H9 (cell line): ENCODE results near the gene ADCY1. TPM values are rescaled to one million over a fixed set of nuclear protein-coding genes. Genes with fewer than 3 reads are reported as not detected.

ENCODE experiments used
- DNase-seq: peaks from one replicate; pipeline ENCODE4 v3.0.0-alpha.2; 2017
- H2AFZ ChIP-seq: one replicate; pipeline ENCODE4 v1.6.1; 2013; ENCODE audit warnings: mild to moderate bottlenecking, low read length, control low read depth, moderate library complexity
- H2AK5ac ChIP-seq: 2 replicates; pipeline ENCODE4 v1.6.1; 2013; ENCODE audit warnings: low read length, control low read depth, mixed read lengths; ENCODE audit not compliant: insufficient read length
- H2BK120ac ChIP-seq: one replicate; pipeline ENCODE4 v1.6.1; 2013; ENCODE audit warnings: low read depth, mild to moderate bottlenecking, low read length, control low read depth, inconsistent platforms; ENCODE audit not compliant: poor library complexity, severe bottlenecking
- H2BK12ac ChIP-seq: 2 replicates; pipeline ENCODE4 v1.6.1; 2013; ENCODE audit warnings: low read length, control low read depth, mixed read lengths, low read depth; ENCODE audit not compliant: insufficient read length
- H2BK15ac ChIP-seq: 2 replicates; pipeline ENCODE4 v1.6.1; 2013; ENCODE audit warnings: low read depth, low read length, control low read depth
- H2BK20ac ChIP-seq: one replicate; pipeline ENCODE4 v1.6.1; 2013; ENCODE audit warnings: low read depth, mild to moderate bottlenecking, low read length, control low read depth, inconsistent platforms; ENCODE audit not compliant: poor library complexity, severe bottlenecking
- H2BK5ac ChIP-seq: 2 replicates; pipeline ENCODE4 v1.6.1; 2013; ENCODE audit warnings: low read length, control low read depth, mixed read lengths; ENCODE audit not compliant: insufficient read length
- H3K14ac ChIP-seq: 2 replicates; pipeline ENCODE4 v1.6.1; 2013; ENCODE audit warnings: low read length, control low read depth; ENCODE audit not compliant: insufficient read depth
- H3K18ac ChIP-seq: 2 replicates; pipeline ENCODE4 v1.6.1; 2013; ENCODE audit warnings: low read depth, mild to moderate bottlenecking, mixed read lengths, low read length, control low read depth; ENCODE audit not compliant: insufficient read length
- H3K23ac ChIP-seq: 2 replicates; pipeline ENCODE4 v1.6.1; 2013; ENCODE audit warnings: low read length, control low read depth, mixed read lengths, low read depth; ENCODE audit not compliant: insufficient read length
- H3K23me2 ChIP-seq: 2 replicates; pipeline ENCODE4 v1.6.1; 2013; ENCODE audit warnings: low read depth, mild to moderate bottlenecking, mixed read lengths, low read length, control low read depth; ENCODE audit not compliant: insufficient read length, poor library complexity, severe bottlenecking
- H3K27ac ChIP-seq: 2 replicates; pipeline ENCODE4 v1.5.1; 2013; ENCODE audit warnings: low read length, control low read depth, mixed read lengths, low read depth; ENCODE audit not compliant: insufficient read length
- H3K27me3 ChIP-seq: 2 replicates; pipeline ENCODE4 v1.6.1; 2013; ENCODE audit warnings: low read length, control low read depth, inconsistent platforms; ENCODE audit not compliant: insufficient read depth
- H3K4ac ChIP-seq: 2 replicates; pipeline ENCODE4 v1.6.1; 2013; ENCODE audit warnings: low read depth, mild to moderate bottlenecking, control low read depth, inconsistent platforms, low read length, moderate library complexity
- H3K4me1 ChIP-seq: 2 replicates; pipeline ENCODE4 v1.6.1; 2013; ENCODE audit warnings: low read length, control low read depth, inconsistent platforms; ENCODE audit not compliant: insufficient read depth
- H3K4me2 ChIP-seq: 2 replicates; pipeline ENCODE4 v1.6.1; 2013; ENCODE audit warnings: low read length, control low read depth, mixed read lengths; ENCODE audit not compliant: insufficient read length, insufficient read depth
- H3K56ac ChIP-seq: 2 replicates; pipeline ENCODE4 v1.6.1; 2013; ENCODE audit warnings: low read depth, mild to moderate bottlenecking, mixed read lengths, low read length, control low read depth; ENCODE audit not compliant: insufficient read length
- H3K79me1 ChIP-seq: 2 replicates; pipeline ENCODE4 v1.6.1; 2013; ENCODE audit warnings: low read depth, mild to moderate bottlenecking, moderate library complexity, low read length, control low read depth, inconsistent platforms; ENCODE audit not compliant: insufficient read depth, poor library complexity, severe bottlenecking
- H3K79me2 ChIP-seq: 2 replicates; pipeline ENCODE4 v1.6.1; 2013; ENCODE audit warnings: low read length, control low read depth, inconsistent platforms; ENCODE audit not compliant: insufficient read depth
- H3K9ac ChIP-seq: 2 replicates; pipeline ENCODE4 v1.6.1; 2013; ENCODE audit warnings: low read length, control low read depth, mixed read lengths; ENCODE audit not compliant: insufficient read length; ENCODE audit errors: extremely low read depth
- H3K9me3 ChIP-seq: one replicate; pipeline ENCODE4 v1.6.1; 2013; ENCODE audit warnings: low read depth, low read length, inconsistent platforms; ENCODE audit not compliant: control insufficient read depth
- H3T11ph ChIP-seq: one replicate; pipeline ENCODE4 v1.6.1; 2013; ENCODE audit warnings: mild to moderate bottlenecking, low read length, control low read depth, inconsistent platforms
- H4K20me1 ChIP-seq: one replicate; pipeline ENCODE4 v1.6.1; 2013; ENCODE audit not compliant: control insufficient read depth, insufficient read length, insufficient read depth
- H4K5ac ChIP-seq: 2 replicates; pipeline ENCODE4 v1.6.1; 2013; ENCODE audit warnings: low read depth, mild to moderate bottlenecking, mixed read lengths, low read length, control low read depth; ENCODE audit not compliant: insufficient read length
- H4K8ac ChIP-seq: replicated peaks from 2 replicates; pipeline ENCODE4 v1.6.1; 2013; ENCODE audit warnings: low read length, control low read depth, mixed read lengths, low read depth; ENCODE audit not compliant: insufficient read length
- H4K91ac ChIP-seq: 2 replicates; pipeline ENCODE4 v1.6.1; 2013; ENCODE audit warnings: low read depth, mild to moderate bottlenecking, moderate library complexity, mixed read lengths, low read length, control low read depth; ENCODE audit not compliant: insufficient read length
- H3K27ac Mint-ChIP-seq, 3 experiments: 2 replicates in 2 of 3; 3 replicates in 1 of 3; pipeline ENCODE4 v1.8.0; 2020 to 2021; ENCODE audit warnings: mixed read lengths in 3 of 3, mild to moderate bottlenecking in 1 of 3, moderate library complexity in 1 of 3
- H3K27me3 Mint-ChIP-seq: 2 replicates; pipeline ENCODE4 v1.8.0; 2021; ENCODE audit warnings: low read depth, mild to moderate bottlenecking, moderate library complexity, mixed read lengths
- H3K36me3 Mint-ChIP-seq, 3 experiments: 2 replicates in 2 of 3; 3 replicates in 1 of 3; pipeline ENCODE4 v1.8.0; 2020 to 2021; ENCODE audit warnings: low read depth in 3 of 3, mixed read lengths in 3 of 3; ENCODE audit not compliant: insufficient read depth in 1 of 3
- H3K4me1 Mint-ChIP-seq, 2 experiments: 2 replicates each; pipeline ENCODE4 v1.8.0; 2020; ENCODE audit warnings: mixed read lengths in 2 of 2
- H3K4me3 Mint-ChIP-seq, 2 experiments: 2 replicates in 1 of 2; 3 replicates in 1 of 2; pipeline ENCODE4 v1.8.0; 2020 to 2021; ENCODE audit warnings: mild to moderate bottlenecking in 2 of 2, mixed read lengths in 2 of 2, moderate library complexity in 1 of 2
- H3K9me3 Mint-ChIP-seq, 2 experiments: 2 replicates in 1 of 2; 3 replicates in 1 of 2; pipeline ENCODE4 v1.8.0; 2020; ENCODE audit warnings: mild to moderate bottlenecking in 2 of 2, mixed read lengths in 2 of 2, moderate library complexity in 1 of 2
- WGBS: extraction: QIAGEN DNeasy Blood & Tissue Kit; methylation state at CpG from one replicate; pipeline ENCODE4 v1.1.7; 2013; ENCODE audit warnings: missing lambda C conversion rate, low lambda C conversion rate, mixed read lengths; ENCODE audit not compliant: insufficient read length; ENCODE audit errors: extremely low coverage; 5-methylcytosine and 5-hydroxymethylcytosine counted together
- total RNA-seq: library from RNA; stranded (reverse); gene quantifications from 2 replicates; pipeline ENCODE4 v1.2.1, GENCODE V29; 2021
- TF ChIP-seq, protein P1 (sequence below): fragments of 200-600 bp; sonication (generic); conservative IDR thresholded peaks from 3 replicates; pipeline ENCODE4 v1.8.0; 2021; ENCODE audit warnings: antibody characterized with exemption, mild to moderate bottlenecking

Gene ADCY1
- total RNA-seq, 1 experiment from 2014 or later, result 21.6 TPM

DNA sequence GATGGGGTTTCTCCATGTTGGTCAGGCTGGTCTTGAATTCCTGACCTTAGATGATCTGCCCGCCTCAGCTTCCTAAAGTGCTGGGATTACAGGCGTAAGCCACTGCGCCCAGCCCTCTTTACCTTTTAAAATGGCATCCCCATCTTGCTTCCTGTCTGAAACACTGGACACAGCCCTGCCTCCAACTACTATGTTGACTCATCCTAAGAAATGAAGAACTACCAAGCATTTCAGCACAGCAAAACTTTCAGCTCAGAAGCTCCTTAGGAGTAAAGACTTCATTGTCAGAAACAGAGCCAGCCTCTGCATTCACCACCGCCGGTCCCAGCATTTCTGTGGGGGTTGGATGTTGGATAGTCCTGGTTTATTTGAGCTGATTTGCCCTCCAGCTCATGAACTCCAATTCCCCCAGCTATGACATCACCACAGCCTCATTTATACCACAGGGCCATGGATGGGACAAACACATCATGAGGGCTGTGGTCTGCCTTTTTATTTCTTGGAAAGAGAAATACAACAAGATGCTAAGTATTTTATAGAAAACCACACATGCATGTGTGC is 123.5 kb downstream of the ADCY1 start:
- H3K4me1 Mint-ChIP-seq, result no peaks in the 10 kb centered on the region
- no peak overlapping the region; a peak in 2 of 7 replicates for H3K27ac Mint-ChIP-seq
- no peak for DNase-seq

More for the DNA sequence above, 123.5 kb downstream of the ADCY1 start:
- H4K20me1 ChIP-seq, result no peaks in the 10 kb centered on the region
- Mint-ChIP-seq H3K9me3 (no peaks in the 10 kb centered on the region), H3K27me3 (no peaks in the 10 kb centered on the region; the same call in 1 of the 2 replicates), H3K36me3 (peaks cover 0 to 1% (median 0%) of the 10 kb centered on the region in 3 experiments; a peak in 1 of 7 replicates), H3K4me3 (no peak overlapping the region)
- no peak overlapping the region for H3T11ph ChIP-seq
- no peak overlapping the region for H2BK12ac ChIP-seq
- H4K8ac ChIP-seq, result no peak overlapping the region
- no CpG with 5 or more reads among the region's 5 CpGs for WGBS
- H3K79me1 ChIP-seq, result no peaks in the 10 kb centered on the region
- H3K79me2 ChIP-seq, result no peaks in the 10 kb centered on the region
- H3K18ac ChIP-seq, result no peak overlapping the region
- H3K56ac ChIP-seq, result no peak overlapping the region
- no peak overlapping the region for H3K27ac ChIP-seq
- H3K23ac ChIP-seq, result no peak overlapping the region
- H3K27me3 ChIP-seq, result no peaks in the 10 kb centered on the region
- H2AFZ ChIP-seq, result no peak overlapping the region
- no peak overlapping the region for H3K9ac ChIP-seq
- H2BK120ac ChIP-seq, result no peak overlapping the region
- no peak overlapping the region for H4K91ac ChIP-seq
- no peak overlapping the region for H3K4ac ChIP-seq
- H3K4me2 ChIP-seq, result no peak overlapping the region
- H3K9me3 ChIP-seq, result no peaks in the 10 kb centered on the region
- no peaks in the 10 kb centered on the region for H3K4me1 ChIP-seq
- no peak overlapping the region for H4K5ac ChIP-seq
- TF ChIP-seq, protein P1, sequence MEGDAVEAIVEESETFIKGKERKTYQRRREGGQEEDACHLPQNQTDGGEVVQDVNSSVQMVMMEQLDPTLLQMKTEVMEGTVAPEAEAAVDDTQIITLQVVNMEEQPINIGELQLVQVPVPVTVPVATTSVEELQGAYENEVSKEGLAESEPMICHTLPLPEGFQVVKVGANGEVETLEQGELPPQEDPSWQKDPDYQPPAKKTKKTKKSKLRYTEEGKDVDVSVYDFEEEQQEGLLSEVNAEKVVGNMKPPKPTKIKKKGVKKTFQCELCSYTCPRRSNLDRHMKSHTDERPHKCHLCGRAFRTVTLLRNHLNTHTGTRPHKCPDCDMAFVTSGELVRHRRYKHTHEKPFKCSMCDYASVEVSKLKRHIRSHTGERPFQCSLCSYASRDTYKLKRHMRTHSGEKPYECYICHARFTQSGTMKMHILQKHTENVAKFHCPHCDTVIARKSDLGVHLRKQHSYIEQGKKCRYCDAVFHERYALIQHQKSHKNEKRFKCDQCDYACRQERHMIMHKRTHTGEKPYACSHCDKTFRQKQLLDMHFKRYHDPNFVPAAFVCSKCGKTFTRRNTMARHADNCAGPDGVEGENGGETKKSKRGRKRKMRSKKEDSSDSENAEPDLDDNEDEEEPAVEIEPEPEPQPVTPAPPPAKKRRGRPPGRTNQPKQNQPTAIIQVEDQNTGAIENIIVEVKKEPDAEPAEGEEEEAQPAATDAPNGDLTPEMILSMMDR, result no peak
- no peak overlapping the region for H2BK5ac ChIP-seq
- H3K14ac ChIP-seq, result no peak overlapping the region
- no peak overlapping the region for H2BK15ac ChIP-seq
- H2BK20ac ChIP-seq, result no peak overlapping the region
- H3K23me2 ChIP-seq, result no peaks in the 10 kb centered on the region
- H2AK5ac ChIP-seq, result no peak overlapping the region
